H1 (cell line): ENCODE results near the gene METTL25B. TPM values are rescaled to one million over a fixed set of nuclear protein-coding genes. Genes with fewer than 3 reads are reported as not detected.

Source experiments
- JUN ChIP-seq: IDR thresholded peaks from 2 replicates; pipeline ENCODE4 v1.6.1; 2011; ENCODE audit warnings: low read depth, mild to moderate bottlenecking, improper control_type of control experiment, low read length
- KDM4A ChIP-seq: IDR thresholded peaks from one replicate; pipeline ENCODE4 v1.7.1; 2012; ENCODE audit warnings: low read depth, mild to moderate bottlenecking, moderate library complexity, low read length, inconsistent platforms; ENCODE audit not compliant: severe bottlenecking
- polyA plus RNA-seq, 7 experiments: library from polyadenylated mRNA; depleted of rRNA in 3 of 7; stranded (reverse) in 5 of 7; unstranded in 2 of 7; fragments of >200 nt in 5 of 7; fragments of 200-250 nt in 2 of 7; gene quantifications; 1 replicate in 5 of 7; 2 replicates in 1 of 7; 4 replicates in 1 of 7; pipeline versions ENCODE4 v1.2.1 to v1.2.3, GENCODE V29; 2011 to 2013; ENCODE audit warnings: missing spikeins in 2 of 7, mixed read lengths in 2 of 7
- total RNA-seq: library from RNA; stranded (reverse); fragmentation: NEBNext Ultra II Directional; extraction: Animal tissue kit (Norgen Biotek cat#: 25700); gene quantifications from 2 replicates; pipeline ENCODE4 v1.2.1, GENCODE V29; 2021

The METTL25B gene
- total and polyA plus RNA-seq, 2 of the 8 experiments (the other 6 are each of a cell fraction or from before 2014, with no cell fraction given): 28.4 to 30.1 TPM

GRCh38 chr1:156742017-156742416, 13.7 kb downstream of the METTL25B start (continued):
- no peak for TF ChIP-seq JUN
- no peak for TF ChIP-seq KDM4A
